ENCODE data around the gene JAZF1.
A peak's percentile ranks its signal among the peaks of the same experiment; 100 is the strongest.

Gene JAZF1

DNA sequence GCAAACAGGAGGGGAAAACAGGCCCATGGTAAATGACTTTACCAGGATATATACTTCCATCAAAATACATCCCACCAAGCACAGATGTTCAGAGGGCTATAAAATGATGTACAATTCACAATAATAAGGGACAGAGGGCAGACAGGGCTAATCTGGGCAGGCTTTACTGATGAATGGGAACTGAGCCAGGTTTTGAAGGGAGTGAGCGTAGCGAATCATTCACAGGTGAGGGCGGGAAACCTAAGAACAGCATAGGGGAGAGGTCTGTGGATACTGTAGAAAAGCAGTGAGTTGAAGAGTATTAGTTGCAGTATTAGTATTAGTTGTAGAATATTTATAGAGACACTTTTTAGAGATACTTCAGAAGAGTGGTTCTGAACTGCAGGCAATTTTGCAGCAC lies 180.8 kb downstream of the JAZF1 start:
- no peak for DNase-seq

- DNase-seq, result no peak
Measured at GRCh38 chr7:27998382-27998781, 182.2 kb downstream of the JAZF1 start.

DNA sequence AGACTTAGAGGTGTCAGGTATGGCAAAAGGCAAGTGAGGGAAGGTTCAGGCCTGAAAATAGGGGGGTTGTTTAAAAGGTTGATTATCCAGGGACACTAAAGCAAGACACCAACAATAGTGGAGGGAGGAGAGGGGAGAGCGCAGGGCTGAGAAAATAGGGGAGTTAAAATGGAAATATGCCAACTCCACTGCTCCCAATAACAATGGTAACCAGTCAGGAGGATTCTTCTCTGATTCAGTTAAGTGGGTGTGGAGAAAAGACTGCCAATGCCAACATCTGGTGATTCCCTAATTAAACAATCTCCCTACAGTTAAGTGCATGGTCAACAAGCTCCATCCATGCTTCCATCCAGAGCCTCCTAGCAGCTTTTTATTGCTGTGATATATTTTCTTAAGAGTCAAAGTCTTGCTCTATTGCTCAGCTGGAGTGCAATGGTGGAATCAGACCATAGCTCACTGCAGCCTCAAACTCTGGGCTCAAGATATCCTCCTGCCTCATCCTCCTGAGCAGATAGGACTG lies 183.3 kb downstream of the JAZF1 start:
- DNase-seq, result no peak

- no peak for DNase-seq
Measured at GRCh38 chr7:27996141-27996540, 184.5 kb downstream of the JAZF1 start.

GRCh38 chr7:27995228-27995627 lies 185.4 kb downstream of the JAZF1 start:
- no peak for DNase-seq

GRCh38 chr7:27994639-27995038 lies 186.0 kb downstream of the JAZF1 start:
- no peak for DNase-seq

DNA sequence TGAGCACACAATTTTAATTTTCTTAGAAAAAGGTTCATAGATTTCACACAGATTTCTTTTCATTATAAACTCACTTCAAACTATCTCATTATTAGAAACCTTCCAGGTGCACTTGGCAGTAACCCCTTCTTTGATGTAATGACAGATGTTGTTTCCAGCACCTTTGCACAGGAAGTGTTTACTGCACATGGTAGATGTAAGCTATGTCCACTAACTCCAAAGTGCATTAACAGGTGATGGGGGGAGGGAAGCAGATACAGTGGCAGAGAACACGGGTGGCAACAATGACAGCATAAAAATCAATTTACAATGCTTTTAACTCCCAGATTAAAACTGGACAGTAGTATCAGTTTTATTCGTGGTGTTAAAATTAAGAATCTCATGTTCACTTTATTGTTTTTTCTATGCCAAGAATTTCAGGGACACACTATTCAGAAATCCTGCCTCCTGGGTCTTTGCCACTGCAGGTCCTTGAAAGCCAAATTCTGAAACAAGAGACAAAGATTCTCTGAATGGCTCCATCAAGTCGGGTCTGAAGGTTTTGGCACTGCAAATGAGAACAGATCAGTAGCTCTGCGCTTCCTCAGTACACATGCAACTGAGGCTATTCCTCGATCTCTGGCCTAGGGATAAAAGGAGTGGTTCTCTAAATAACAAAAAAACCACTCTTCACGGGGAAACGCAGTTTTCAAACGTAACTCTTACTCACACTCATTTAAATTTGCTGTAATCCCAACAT lies 187.7 kb downstream of the JAZF1 start:
- no peak for DNase-seq

DNA sequence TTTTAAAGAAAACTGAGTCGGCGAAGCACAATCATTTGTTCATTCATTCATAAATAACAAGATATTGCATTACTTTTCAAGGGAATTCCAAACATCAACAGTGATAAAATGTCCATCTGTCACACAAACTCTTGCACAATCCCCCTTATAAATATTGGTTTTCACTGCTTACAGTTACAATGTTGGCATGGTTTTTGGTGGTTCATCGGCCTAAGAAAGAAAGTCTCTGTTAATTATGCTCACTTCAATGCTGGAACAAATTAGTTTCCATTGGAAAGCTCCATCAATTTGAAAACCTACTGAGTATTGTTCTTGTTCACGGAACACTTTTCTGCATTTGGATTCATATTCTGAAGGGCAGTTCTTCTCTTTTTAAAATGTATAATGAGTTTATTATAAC lies 188.5 kb downstream of the JAZF1 start:
- no peak for DNase-seq

DNA sequence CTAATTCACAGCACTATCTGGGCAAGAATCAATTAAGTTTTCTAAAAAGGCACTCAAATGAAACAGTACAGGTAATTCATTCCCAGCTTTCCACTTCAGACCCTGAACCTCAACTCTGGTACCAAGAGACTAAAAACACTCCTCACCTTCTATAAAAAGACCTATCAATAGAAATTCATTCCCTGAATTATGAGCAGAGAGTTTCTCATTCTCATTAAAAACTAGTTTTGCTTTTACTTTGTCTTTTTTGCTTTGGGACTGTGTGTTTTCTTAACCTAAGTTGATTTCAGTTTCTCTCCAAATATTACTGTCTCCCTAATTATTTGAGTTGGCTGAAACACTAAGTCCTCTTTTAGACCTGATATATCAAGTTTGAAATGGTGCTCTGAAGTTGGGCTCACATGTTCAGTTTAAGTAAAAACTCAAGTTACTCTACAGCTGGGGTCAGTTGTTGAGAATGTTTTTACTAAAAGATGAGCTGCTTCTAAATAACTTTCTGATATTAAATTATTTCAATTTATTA lies 189.5 kb downstream of the JAZF1 start:
- DNase-seq, result no peak

DNA sequence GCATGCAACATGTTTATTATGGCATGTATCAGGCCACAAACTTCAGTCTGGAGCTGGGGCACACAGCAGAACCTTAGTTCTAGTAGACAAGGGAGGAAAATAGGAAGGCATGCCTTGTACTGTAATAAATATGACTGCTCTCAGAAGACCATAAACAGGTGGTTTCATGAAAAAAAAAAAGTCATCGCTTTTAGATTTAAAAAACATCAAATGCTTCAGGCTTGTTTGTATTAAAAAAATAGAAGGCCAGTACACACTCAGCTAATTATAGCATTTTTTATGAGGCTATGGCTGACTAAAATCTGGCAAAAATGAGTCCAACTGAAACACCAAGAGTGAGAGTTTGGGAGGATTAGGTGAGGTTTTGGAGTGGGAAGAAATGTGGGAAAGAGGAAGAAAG lies 204.1 kb downstream of the JAZF1 start:
- DNase-seq, result no peak

DNA sequence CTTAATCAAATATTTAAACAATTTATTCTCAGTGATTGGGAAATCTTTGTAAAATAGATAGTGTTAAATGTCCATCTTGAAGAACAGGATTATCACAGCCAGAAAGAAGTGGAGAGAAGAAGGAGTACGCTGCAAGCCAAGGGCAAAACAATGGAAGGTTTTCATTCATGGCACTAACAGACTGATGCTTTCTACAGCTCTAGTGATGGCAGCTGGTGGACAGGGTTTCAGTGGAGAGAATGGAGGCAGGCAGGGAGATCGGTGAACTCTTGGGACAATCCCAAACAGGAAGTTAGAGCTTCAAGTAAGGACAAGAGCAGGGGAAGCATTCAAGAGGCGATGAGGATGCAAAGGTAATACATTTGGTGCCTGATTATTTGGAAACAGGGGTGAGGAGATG lies 207.0 kb downstream of the JAZF1 start:
- DNase-seq, result no peak

- peak; percentile 32 for DNase-seq
Measured at GRCh38 chr7:27972276-27972675, 208.3 kb downstream of the JAZF1 start.

- DNase-seq, result no peak
Measured at GRCh38 chr7:27971171-27971812, 209.3 kb downstream of the JAZF1 start.

- DNase-seq, result no peak
Measured at GRCh38 chr7:27970350-27970749, 210.2 kb downstream of the JAZF1 start.

DNA sequence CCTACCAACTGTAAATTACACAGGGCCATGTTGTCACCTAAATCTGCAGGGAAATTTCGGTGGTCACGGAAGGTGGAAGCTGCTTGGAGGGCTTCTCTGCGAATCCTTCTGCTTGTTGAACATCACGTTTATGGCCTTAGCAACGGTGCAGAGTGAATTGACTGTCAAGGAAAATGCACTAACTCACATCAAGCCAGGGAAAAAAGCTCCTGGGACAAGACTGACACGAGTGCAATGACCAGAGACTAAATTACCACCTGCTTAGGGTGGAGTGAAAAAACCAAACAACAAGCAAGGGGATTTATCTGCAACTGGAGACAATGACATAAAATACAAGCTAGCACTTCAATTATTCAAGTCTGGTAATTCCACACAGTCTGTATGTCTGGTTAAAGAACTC lies 211.2 kb downstream of the JAZF1 start:
- DNase-seq, result no peak

DNA sequence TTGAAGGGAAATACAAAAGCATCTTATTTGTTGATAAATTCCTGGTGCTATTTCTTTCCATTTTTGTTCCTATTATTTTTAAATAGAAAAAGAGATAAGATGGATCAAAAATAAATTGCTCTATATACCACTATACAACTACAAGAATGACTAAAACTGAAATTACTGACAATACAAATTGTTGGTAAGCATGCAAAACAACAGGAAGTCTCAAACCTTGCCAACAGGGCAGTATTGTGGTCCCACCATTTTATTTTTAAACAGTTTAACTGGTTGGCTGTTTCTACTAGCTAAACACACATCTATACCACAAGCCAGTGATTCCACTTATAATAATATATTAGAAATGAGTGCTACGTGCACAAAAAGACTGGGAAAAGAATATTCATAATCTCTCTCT lies 213.0 kb downstream of the JAZF1 start:
- DNase-seq, result no peak

DNA sequence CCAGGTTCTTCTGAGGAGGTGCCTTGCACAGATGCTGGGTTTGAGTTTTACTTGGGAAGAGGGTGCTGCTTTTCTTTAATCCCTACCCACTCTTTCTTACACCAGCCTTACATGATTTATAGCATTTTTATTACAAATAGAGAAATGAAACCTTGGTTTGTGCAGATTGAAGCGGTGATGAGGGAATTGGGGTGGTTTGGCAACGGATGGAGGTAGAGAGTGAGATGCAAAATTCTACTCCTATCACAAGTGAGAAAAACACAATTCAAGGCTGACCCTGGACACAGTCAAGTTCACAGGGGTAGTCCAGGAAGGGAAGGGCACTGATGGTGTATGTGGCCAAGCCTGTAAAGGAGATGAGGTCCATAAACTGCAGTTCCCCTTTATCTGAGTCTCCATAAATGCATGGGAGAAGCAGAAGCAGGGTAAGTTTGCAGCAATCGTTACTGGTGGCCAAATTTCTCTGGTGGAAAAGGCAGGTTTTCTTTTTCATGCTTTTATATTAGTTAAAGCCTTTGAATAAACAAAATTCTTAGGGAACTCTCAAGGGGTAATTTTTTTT lies 214.3 kb downstream of the JAZF1 start:
- DNase-seq, result no peak

GRCh38 chr7:27965650-27966049 lies 214.9 kb downstream of the JAZF1 start:
- no peak for DNase-seq

GRCh38 chr7:27964820-27965219 lies 215.8 kb downstream of the JAZF1 start:
- DNase-seq, result no peak

DNA sequence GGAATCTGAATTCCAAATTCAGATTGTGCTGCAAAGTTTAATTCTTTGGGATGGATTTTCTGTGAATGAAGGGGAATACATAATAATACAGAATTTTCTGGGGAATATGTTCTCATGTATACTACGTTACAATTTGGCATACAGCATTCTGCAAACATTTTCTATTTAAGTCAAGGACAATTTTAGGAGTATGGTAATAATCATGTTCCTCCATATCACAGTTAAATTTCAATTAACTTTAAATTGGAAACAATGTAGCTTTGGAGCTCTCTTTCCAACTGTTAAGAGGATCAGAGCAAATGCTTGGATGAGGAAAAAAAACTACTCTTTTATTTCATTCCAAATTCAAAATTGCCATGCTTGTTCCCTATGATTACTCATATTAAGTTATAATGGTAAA lies 217.5 kb downstream of the JAZF1 start:
- DNase-seq, result no peak

DNA sequence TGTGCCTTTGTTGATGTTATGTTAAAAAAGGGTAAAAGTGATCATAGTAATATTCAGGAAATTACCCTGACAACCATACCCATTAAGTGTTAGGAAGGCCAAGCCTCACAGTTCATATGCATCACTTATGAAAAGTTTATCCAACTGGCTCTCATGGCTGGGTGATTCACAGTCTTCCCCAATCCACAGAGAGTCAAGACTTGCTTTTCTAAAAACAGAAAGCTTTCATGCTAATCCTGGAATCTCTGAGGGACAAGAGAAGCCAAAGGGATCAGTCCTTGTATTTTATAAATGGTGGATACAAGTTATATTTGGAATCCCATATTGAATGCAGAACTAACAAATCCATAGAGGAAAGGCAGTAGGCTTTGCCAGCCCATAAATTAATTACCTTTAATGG lies 218.3 kb downstream of the JAZF1 start:
- DNase-seq, result no peak

DNA sequence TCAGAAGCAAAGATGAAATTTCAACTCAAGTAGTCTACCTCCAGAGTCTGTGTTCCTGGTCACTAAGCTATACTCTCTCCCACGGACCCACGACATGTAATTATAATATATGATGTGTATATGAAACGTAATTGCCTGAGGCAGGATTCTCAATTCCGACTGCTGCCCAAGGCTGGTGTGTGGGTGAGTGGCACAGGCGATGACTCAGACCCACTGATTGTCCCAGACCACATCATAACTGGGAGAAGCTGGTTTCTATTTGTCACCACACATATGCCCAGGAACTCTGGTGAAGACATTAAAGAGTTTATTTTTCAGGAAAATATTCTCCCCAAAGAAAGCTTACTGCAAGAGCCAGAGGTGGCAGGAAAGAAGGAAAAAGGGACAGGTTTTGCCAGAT lies 219.3 kb downstream of the JAZF1 start:
- no peak for DNase-seq

DNA sequence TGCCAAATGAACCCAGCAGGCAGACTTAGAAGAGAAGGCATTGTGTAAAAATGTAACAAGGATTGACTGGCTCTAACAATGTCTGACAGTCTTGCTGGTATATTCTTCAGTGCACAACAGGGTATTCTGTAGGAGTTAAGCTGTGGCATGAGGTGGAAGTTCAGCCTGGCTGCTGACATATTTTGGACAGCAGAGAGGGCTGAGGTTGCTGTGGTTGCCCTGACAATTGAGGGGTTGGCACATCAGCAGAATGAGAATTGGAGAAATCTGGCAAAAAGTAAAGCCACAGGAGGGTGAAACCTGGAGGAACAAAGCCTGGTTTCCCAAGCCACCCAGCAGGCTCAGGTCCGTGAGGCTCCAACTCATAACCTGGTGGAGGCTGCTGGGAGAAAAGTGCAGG lies 220.2 kb downstream of the JAZF1 start:
- no peak for DNase-seq

DNA sequence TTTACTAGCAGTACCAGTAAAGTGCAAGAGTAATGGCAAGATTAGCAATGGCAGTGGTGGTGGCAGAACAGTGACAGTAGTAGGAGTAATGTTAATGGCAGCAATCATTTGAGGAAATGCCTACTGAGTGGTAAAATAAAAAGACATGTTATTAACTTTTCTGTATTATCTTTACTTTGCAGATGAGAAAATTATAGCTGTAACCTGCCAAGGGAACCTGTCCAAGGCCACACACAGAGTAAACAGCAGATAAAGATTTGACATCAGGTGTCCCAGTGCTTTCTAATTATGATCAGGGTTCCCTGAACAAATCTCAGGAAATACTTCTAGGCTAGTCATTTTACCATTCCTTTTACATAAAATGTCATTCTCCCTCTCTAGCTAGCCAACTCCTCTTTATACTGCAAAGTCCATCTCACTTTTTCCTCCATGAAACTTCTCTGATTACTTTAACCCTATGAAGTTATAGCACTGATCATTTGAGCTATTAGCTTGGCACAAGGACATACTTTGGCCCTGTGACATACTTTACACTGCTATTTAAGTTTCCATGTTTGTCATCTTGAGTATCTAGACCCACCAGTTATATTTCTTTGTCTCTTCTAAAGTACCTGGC lies 221.6 kb downstream of the JAZF1 start:
- DNase-seq, result no peak
